Osteoblast (primary cell): ENCODE results near the gene TEX261. TPM values are rescaled to one million over a fixed set of nuclear protein-coding genes. Genes with fewer than 3 reads are reported as not detected.

ENCODE experiments used
- DNase-seq: peaks from one replicate; pipeline ENCODE4 v3.0.0; 2011; ENCODE audit warnings: low spot score, mixed read lengths; ENCODE audit not compliant: insufficient read length; ENCODE audit errors: missing footprints
- H2AFZ ChIP-seq: 2 replicates; pipeline ENCODE4 v1.6.0; 2011; ENCODE audit warnings: mild to moderate bottlenecking, low read length
- H3K27ac ChIP-seq: 2 replicates; pipeline ENCODE4 v1.5.1; 2011; ENCODE audit warnings: mild to moderate bottlenecking, low read depth, low read length, moderate library complexity
- H3K27me3 ChIP-seq: 2 replicates; pipeline ENCODE4 v1.6.0; 2012; ENCODE audit warnings: mild to moderate bottlenecking, control low read depth, inconsistent platforms, low read length, moderate library complexity; ENCODE audit not compliant: insufficient read depth
- H3K36me3 ChIP-seq: 2 replicates; pipeline ENCODE4 v1.5.1; 2011; ENCODE audit warnings: mild to moderate bottlenecking, low read length, control low read depth, moderate library complexity; ENCODE audit not compliant: insufficient read depth
- H3K4me1 ChIP-seq: 2 replicates; pipeline ENCODE4 v1.5.1; 2011; ENCODE audit warnings: mild to moderate bottlenecking, low read length, control low read depth, moderate library complexity; ENCODE audit not compliant: insufficient read depth
- H3K4me2 ChIP-seq: 2 replicates; pipeline ENCODE4 v1.6.0; 2011; ENCODE audit warnings: mild to moderate bottlenecking, low read length; ENCODE audit not compliant: insufficient read depth
- H3K4me3 ChIP-seq: fragments of 200-600 bp; sonication (generic); 3 replicates; pipeline ENCODE4 v1.5.1; 2012; ENCODE audit warnings: mild to moderate bottlenecking, low read length, inconsistent platforms; ENCODE audit not compliant: insufficient read depth
- H3K79me2 ChIP-seq: 2 replicates; pipeline ENCODE4 v1.6.0; 2012; ENCODE audit warnings: mild to moderate bottlenecking, low read length, control low read depth, inconsistent platforms; ENCODE audit not compliant: insufficient read depth
- H3K9me3 ChIP-seq: 2 replicates; pipeline ENCODE4 v1.5.1; 2011; ENCODE audit warnings: low read depth, low read length, control low read depth
- H4K20me1 ChIP-seq: 2 replicates; pipeline ENCODE4 v1.6.0; 2012; ENCODE audit warnings: mild to moderate bottlenecking, low read length, control low read depth; ENCODE audit not compliant: insufficient read depth
- CTCF ChIP-seq: IDR thresholded peaks from 2 replicates; pipeline ENCODE4 v1.5.1; 2011; ENCODE audit warnings: mild to moderate bottlenecking, low read depth, low read length, moderate library complexity; ENCODE audit errors: extremely low read depth
- total RNA-seq: library from RNA; depleted of rRNA; stranded (reverse); fragments of >200 nt; gene quantifications from 2 replicates; pipeline ENCODE4 v1.2.3, GENCODE V29; 2012

The TEX261 gene
- total RNA-seq, 1 donor, result 30.0 TPM

DNA sequence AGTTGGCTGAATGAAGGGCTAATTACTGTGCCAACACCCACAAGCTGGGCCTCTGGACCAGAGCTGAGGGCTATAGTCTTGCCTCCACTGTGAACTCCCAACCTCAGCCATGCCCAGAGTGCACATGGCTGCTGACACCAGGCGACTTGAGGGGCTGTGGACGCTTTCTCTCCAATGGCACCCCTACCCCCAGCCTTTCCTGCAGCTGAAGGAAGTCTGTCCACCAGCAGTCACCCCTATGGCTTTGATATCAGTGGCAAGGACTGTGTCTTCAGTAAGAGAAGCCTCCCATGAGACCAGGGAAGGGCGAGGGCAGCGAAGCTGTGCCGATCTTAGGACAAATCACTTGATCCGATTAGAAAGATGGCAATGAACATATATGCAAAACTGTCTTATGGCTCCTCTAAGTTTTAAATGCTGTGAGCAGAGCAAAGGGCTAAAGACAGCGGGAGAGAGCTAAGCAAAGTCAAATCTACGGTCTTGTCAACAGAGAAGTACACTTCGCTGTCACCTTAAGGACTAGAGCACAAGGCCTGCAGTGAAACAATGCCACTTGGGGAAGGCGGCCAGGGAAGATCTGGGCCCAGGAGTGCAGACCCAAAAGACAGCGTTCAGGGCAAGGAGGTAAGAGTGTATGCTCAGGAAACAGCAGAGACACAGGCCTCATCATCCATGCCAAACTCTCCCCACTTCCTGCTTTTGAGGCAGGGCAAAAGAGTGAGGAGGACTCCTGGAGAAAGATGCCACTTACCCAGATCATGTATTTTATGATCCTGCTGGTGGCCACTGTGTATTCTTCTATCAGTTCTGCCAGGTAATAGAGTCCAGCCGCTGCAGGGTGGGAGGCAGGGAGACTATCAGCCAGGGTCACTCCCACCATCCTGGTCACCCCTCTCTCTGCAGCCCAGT is 1.5 kb downstream of the TEX261 start:
- peaks cover 36% of the 10 kb centered on the region for H3K36me3 ChIP-seq
- DNase-seq, result no peak
- H3K4me2 ChIP-seq, result peak overlapping the region; percentile 96
- TF ChIP-seq CTCF, result no peak
- H4K20me1 ChIP-seq, result peaks cover 21% of the 10 kb centered on the region
- peaks cover 22% of the 10 kb centered on the region for H3K4me1 ChIP-seq
- H3K27me3 ChIP-seq, result no peaks in the 10 kb centered on the region
- H2AFZ ChIP-seq, result no peak overlapping the region
- no peaks in the 10 kb centered on the region for H3K9me3 ChIP-seq
- peaks cover 40% of the 10 kb centered on the region for H3K79me2 ChIP-seq
- H3K27ac ChIP-seq, result peak overlapping the region; percentile 68
- peak overlapping the region; percentile 94 for H3K4me3 ChIP-seq

GRCh38 chr2:70991742-70992141 is 2.9 kb downstream of the TEX261 start:
- Histone ChIP-seq H3K27me3 (no peaks in the 10 kb centered on the region), H2AFZ (no peak overlapping the region), H3K4me1 (peaks cover 22% of the 10 kb centered on the region), H3K9me3 (no peaks in the 10 kb centered on the region), H3K4me2 (no peak overlapping the region), H3K79me2 (peaks cover 40% of the 10 kb centered on the region), H3K4me3 (no peak overlapping the region), H3K36me3 (peaks cover 49% of the 10 kb centered on the region), H3K27ac (no peak overlapping the region), H4K20me1 (peaks cover 21% of the 10 kb centered on the region)
- no peak for TF ChIP-seq CTCF
- peak; percentile 66 for DNase-seq

DNA sequence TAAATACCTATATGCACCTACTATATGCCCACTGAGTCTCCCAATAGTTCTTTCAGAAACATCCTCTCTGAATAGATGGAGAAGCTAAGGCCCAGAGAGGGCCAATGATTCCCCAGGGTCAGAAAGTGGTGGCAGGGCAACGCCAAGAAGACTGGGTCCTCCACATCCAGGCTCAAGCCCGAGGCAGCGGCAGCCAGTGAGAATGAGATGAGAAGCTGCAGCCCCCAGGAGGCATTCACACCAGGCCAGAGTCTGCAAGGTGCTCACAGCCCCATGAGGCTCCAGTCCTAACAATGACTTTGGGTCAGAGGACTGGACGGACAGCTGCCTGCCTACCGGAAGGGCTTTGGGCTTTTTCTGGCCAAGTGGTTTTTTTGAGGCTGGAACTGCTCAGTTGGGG is 3.5 kb downstream of the TEX261 start:
- H3K9me3 ChIP-seq, result no peaks in the 10 kb centered on the region
- peaks cover 54% of the 10 kb centered on the region for H3K36me3 ChIP-seq
- H4K20me1 ChIP-seq, result peaks cover 22% of the 10 kb centered on the region
- H3K4me1 ChIP-seq, result peaks cover 22% of the 10 kb centered on the region
- no peak overlapping the region for H3K4me2 ChIP-seq
- H2AFZ ChIP-seq, result no peak overlapping the region
- no peak overlapping the region for H3K4me3 ChIP-seq
- H3K27me3 ChIP-seq, result no peaks in the 10 kb centered on the region
- DNase-seq, result peak; percentile 17
- H3K27ac ChIP-seq, result no peak overlapping the region
- TF ChIP-seq CTCF, result no peak
- H3K79me2 ChIP-seq, result peaks cover 40% of the 10 kb centered on the region

GRCh38 chr2:70990216-70990615 is 4.5 kb downstream of the TEX261 start:
- H3K79me2 ChIP-seq, result peaks cover 40% of the 10 kb centered on the region
- DNase-seq, result peak; percentile 14
- peaks cover 57% of the 10 kb centered on the region for H3K36me3 ChIP-seq
- no peak overlapping the region for H3K4me2 ChIP-seq
- no peaks in the 10 kb centered on the region for H3K9me3 ChIP-seq
- TF ChIP-seq CTCF, result no peak
- H4K20me1 ChIP-seq, result peaks cover 24% of the 10 kb centered on the region
- H3K27ac ChIP-seq, result no peak overlapping the region
- H3K4me1 ChIP-seq, result peaks cover 18% of the 10 kb centered on the region
- no peak overlapping the region for H3K4me3 ChIP-seq
- H2AFZ ChIP-seq, result no peak overlapping the region
- H3K27me3 ChIP-seq, result no peaks in the 10 kb centered on the region
